AG10803 (cell line): ENCODE data around the gene MORN1.
"Not testable (repeated sequence)": the region's sequence is repeated elsewhere in the genome, so short reads cannot be mapped to it uniquely, and the experiment has no call there.

Source experiments
- DNase-seq: peaks from one replicate; pipeline ENCODE4 v3.0.0; 2010; ENCODE audit warnings: low read depth
- H3K4me3 ChIP-seq: 2 replicates; pipeline ENCODE4 v1.5.1; 2011; ENCODE audit warnings: mild to moderate bottlenecking, low read length, control low read depth
- TF ChIP-seq, protein P1 (sequence below): conservative IDR thresholded peaks from 2 replicates; pipeline ENCODE4 v1.5.1; 2011; ENCODE audit warnings: mild to moderate bottlenecking, low read length, control low read depth, inconsistent platforms

MORN1 gene

DNA sequence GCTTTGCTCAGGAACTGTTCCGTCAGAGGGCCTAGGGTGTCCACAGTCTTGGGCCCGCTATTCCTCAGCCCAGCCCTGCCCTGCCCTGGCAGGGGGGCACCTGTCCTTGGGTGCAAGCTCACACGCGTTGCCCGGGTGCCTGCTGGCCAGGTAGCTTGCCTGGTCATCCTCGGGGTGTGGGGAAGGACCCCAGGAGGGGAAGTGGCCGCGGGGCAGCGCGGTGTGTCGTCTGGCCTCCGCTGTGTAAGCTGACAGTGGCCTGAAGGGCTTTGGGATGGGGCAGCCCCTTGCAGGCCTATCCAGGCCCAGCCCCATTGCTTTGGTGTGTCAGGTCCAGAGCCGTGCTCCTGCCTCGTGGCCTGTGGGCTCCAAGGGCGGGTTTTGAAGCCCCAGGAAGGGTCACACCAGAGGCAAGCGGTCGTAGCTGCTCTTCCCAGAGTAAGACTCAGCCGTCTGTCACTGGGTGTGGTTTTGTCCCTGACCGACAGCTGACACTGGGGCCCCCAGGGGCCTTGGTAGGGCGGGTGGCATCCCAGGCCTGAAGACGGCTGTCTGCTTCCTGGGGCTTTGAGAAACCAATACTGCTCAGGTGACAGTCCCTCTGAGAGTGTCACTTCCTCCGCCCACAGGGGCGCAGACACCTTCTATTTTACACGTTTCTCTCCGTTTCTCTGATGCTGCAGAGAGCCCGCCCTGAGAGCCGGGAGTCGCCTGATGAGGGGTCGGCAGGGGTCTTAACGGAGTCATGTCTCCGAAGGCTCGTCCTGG, 91.2 kb downstream of the MORN1 start:
- DNase-seq, result no peak
- no peak overlapping the region for H3K4me3 ChIP-seq
- TF ChIP-seq, protein P1, sequence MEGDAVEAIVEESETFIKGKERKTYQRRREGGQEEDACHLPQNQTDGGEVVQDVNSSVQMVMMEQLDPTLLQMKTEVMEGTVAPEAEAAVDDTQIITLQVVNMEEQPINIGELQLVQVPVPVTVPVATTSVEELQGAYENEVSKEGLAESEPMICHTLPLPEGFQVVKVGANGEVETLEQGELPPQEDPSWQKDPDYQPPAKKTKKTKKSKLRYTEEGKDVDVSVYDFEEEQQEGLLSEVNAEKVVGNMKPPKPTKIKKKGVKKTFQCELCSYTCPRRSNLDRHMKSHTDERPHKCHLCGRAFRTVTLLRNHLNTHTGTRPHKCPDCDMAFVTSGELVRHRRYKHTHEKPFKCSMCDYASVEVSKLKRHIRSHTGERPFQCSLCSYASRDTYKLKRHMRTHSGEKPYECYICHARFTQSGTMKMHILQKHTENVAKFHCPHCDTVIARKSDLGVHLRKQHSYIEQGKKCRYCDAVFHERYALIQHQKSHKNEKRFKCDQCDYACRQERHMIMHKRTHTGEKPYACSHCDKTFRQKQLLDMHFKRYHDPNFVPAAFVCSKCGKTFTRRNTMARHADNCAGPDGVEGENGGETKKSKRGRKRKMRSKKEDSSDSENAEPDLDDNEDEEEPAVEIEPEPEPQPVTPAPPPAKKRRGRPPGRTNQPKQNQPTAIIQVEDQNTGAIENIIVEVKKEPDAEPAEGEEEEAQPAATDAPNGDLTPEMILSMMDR, result no peak

DNA sequence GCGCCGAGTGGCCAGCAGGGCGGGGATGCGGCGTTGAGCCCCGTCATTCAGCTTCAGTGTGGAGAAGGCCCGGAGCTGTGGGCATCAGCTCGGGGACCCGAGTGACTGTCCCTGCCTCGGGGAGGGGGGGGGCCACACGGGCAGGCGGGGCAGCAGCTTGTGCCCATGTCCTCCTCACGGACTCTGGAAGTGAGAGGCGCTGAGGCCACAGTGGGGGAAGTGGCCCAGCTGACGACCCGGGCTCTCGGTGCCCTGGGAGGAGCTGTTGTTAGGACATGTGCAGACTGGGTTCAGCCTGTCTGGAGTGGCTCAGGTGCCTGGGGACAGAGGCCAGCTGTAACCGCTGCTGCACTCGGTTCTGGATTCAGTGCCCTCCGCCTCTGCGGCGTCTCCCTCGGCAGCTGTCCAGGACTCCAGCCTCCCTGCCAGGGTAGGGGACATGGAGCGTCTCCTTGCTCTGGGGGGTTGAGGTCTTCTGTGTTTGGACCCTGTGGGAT, 92.2 kb downstream of the MORN1 start:
- no peak overlapping the region for H3K4me3 ChIP-seq
- DNase-seq, result no peak
- TF ChIP-seq, protein P1, result no peak

DNA sequence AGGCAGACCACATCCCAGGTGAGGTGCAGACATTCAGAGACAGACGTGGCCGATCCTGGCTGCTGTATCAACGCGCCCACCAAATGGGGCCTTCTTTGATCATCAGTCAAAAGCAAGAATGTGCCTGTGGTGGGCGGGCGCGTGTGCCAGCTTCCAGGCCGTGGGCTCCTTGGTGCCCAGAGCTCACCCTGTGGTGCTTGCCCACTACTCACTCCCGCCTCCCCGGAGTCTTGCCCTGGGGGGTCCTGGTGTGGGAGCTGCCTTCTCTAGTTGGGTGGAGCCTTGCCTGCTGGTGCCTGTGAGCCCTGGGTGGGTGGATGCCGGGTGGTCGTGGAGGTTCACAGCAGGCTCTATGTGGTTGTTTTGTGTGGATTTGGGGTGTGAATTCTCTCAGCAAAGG, 92.7 kb downstream of the MORN1 start:
- TF ChIP-seq, protein P1, result no peak
- no peak for DNase-seq
- no peak overlapping the region for H3K4me3 ChIP-seq

DNA sequence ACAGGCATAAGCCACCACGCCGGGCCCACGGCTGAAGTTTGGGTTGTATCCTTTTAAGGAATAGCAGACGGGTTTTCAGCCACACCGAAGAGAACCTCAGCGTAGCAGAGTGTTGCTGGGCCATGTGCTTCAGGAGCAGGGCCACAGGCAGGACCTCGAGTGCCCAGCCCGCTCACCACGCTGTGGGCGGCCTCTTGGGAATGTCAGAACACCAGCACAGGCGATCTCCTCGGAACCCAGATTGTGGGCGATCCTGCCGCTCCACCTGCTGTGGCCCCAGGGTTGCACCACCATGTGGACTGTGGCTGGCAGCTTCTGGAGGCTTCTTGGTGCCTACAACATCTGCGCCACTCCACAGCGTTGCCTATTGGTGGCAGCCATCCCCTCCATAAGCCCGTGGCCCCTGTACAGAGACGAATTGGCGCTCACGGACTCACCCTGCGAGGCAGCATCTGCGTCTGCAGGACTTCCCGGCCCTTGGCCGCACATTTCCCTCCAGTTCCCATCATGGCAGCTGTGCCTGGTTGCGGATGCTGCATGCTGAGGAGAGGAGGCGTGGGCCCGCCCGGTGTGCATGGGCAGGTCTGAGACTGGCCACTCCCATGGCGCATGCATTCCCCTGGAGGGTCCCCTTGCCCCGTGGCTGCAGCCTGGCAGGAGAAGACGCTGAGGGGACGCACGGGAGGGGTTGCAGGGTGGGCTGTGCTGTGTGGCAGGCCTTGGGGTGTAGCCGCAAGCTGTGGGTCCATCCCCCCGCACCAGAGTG, 93.9 kb downstream of the MORN1 start:
- TF ChIP-seq, protein P1, result no peak
- no peak overlapping the region for H3K4me3 ChIP-seq
- DNase-seq, result no peak

DNA sequence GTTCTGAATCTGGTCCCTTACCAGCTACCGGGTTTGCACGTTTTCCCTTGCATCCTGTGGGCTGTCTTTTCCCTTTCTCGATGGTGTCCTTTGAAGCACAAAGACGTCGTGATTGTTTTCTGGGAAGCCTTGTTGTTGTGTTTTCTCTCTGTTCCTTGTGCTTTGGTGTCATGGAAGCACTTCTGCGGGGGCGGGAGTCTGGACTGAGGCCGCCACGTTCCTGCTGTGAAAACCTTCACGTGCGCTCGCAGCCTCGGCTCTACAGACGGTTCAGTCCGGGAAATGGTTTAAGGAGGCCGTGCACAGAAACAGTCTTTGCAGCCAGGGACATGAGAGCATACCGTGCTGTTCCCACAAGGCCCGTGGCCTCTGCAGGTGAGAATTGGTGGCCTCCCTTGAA, 94.7 kb downstream of the MORN1 start:
- no peak for DNase-seq
- TF ChIP-seq, protein P1, result no peak
- H3K4me3 ChIP-seq, result no peak overlapping the region

DNA sequence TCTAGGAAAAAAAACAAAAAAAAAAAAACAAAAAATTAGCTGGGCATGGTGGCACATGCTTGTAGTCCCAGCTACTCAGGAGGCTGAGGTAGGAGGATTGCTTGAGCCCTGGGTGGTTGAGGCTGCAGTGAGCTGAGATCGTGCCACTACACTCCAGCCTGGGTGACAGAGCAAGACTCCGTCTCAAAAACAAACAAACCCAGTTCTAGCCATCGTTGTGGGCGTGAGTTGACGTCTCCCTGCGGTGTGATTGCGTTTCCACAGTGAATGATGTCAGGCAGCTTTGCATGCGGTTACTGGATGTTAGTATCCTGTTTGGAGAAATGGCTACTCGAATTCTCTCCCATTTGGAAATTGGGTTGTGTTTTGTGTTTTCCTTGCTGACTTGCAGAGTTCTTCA, 95.1 kb downstream of the MORN1 start:
- not testable (repeated sequence) for DNase-seq, H3K4me3 ChIP-seq

DNA sequence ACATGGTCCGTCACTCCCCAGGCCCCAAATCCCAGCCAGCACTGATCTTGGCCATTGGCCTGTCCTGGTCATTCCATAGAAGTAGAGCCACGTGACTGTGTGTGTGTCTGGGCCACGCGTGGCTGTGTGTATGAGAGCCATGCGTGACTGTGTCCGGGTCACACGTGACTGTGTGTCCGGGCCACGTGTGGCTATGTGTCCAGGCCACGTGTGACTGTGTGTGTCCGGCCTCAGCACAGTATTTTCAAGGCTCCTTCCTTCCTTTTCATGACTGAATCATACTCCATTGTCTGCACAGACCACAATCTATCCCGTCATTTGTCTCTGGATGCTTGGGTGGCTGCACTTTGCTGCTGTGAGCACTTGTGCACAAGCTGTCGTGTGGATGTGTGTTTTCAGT, 95.8 kb downstream of the MORN1 start:
- DNase-seq, result no peak
- TF ChIP-seq, protein P1, result no peak
- H3K4me3 ChIP-seq, result no peak overlapping the region
